H9 (cell line): ENCODE results near the gene ACCSL. TPM values are rescaled to one million over a fixed set of nuclear protein-coding genes. Genes with fewer than 3 reads are reported as not detected.

Experiments used
- DNase-seq: peaks from one replicate; pipeline ENCODE4 v3.0.0-alpha.2; 2017
- H2AFZ ChIP-seq: one replicate; pipeline ENCODE4 v1.6.1; 2013; ENCODE audit warnings: mild to moderate bottlenecking, low read length, control low read depth, moderate library complexity
- H2AK5ac ChIP-seq: 2 replicates; pipeline ENCODE4 v1.6.1; 2013; ENCODE audit warnings: low read length, control low read depth, mixed read lengths; ENCODE audit not compliant: insufficient read length
- H2BK120ac ChIP-seq: one replicate; pipeline ENCODE4 v1.6.1; 2013; ENCODE audit warnings: low read depth, mild to moderate bottlenecking, low read length, control low read depth, inconsistent platforms; ENCODE audit not compliant: poor library complexity, severe bottlenecking
- H2BK12ac ChIP-seq: 2 replicates; pipeline ENCODE4 v1.6.1; 2013; ENCODE audit warnings: low read length, control low read depth, mixed read lengths, low read depth; ENCODE audit not compliant: insufficient read length
- H2BK15ac ChIP-seq: 2 replicates; pipeline ENCODE4 v1.6.1; 2013; ENCODE audit warnings: low read depth, low read length, control low read depth
- H2BK20ac ChIP-seq: one replicate; pipeline ENCODE4 v1.6.1; 2013; ENCODE audit warnings: low read depth, mild to moderate bottlenecking, low read length, control low read depth, inconsistent platforms; ENCODE audit not compliant: poor library complexity, severe bottlenecking
- H2BK5ac ChIP-seq: 2 replicates; pipeline ENCODE4 v1.6.1; 2013; ENCODE audit warnings: low read length, control low read depth, mixed read lengths; ENCODE audit not compliant: insufficient read length
- H3K14ac ChIP-seq: 2 replicates; pipeline ENCODE4 v1.6.1; 2013; ENCODE audit warnings: low read length, control low read depth; ENCODE audit not compliant: insufficient read depth
- H3K18ac ChIP-seq: 2 replicates; pipeline ENCODE4 v1.6.1; 2013; ENCODE audit warnings: low read depth, mild to moderate bottlenecking, mixed read lengths, low read length, control low read depth; ENCODE audit not compliant: insufficient read length
- H3K23ac ChIP-seq: 2 replicates; pipeline ENCODE4 v1.6.1; 2013; ENCODE audit warnings: low read length, control low read depth, mixed read lengths, low read depth; ENCODE audit not compliant: insufficient read length
- H3K23me2 ChIP-seq: 2 replicates; pipeline ENCODE4 v1.6.1; 2013; ENCODE audit warnings: low read depth, mild to moderate bottlenecking, mixed read lengths, low read length, control low read depth; ENCODE audit not compliant: insufficient read length, poor library complexity, severe bottlenecking
- H3K27ac ChIP-seq: 2 replicates; pipeline ENCODE4 v1.5.1; 2013; ENCODE audit warnings: low read length, control low read depth, mixed read lengths, low read depth; ENCODE audit not compliant: insufficient read length
- H3K27me3 ChIP-seq: 2 replicates; pipeline ENCODE4 v1.6.1; 2013; ENCODE audit warnings: low read length, control low read depth, inconsistent platforms; ENCODE audit not compliant: insufficient read depth
- H3K4ac ChIP-seq: 2 replicates; pipeline ENCODE4 v1.6.1; 2013; ENCODE audit warnings: low read depth, mild to moderate bottlenecking, control low read depth, inconsistent platforms, low read length, moderate library complexity
- H3K4me1 ChIP-seq: 2 replicates; pipeline ENCODE4 v1.6.1; 2013; ENCODE audit warnings: low read length, control low read depth, inconsistent platforms; ENCODE audit not compliant: insufficient read depth
- H3K4me2 ChIP-seq: 2 replicates; pipeline ENCODE4 v1.6.1; 2013; ENCODE audit warnings: low read length, control low read depth, mixed read lengths; ENCODE audit not compliant: insufficient read length, insufficient read depth
- H3K56ac ChIP-seq: 2 replicates; pipeline ENCODE4 v1.6.1; 2013; ENCODE audit warnings: low read depth, mild to moderate bottlenecking, mixed read lengths, low read length, control low read depth; ENCODE audit not compliant: insufficient read length
- H3K79me1 ChIP-seq: 2 replicates; pipeline ENCODE4 v1.6.1; 2013; ENCODE audit warnings: low read depth, mild to moderate bottlenecking, moderate library complexity, low read length, control low read depth, inconsistent platforms; ENCODE audit not compliant: insufficient read depth, poor library complexity, severe bottlenecking
- H3K79me2 ChIP-seq: 2 replicates; pipeline ENCODE4 v1.6.1; 2013; ENCODE audit warnings: low read length, control low read depth, inconsistent platforms; ENCODE audit not compliant: insufficient read depth
- H3K9ac ChIP-seq: 2 replicates; pipeline ENCODE4 v1.6.1; 2013; ENCODE audit warnings: low read length, control low read depth, mixed read lengths; ENCODE audit not compliant: insufficient read length; ENCODE audit errors: extremely low read depth
- H3K9me3 ChIP-seq: one replicate; pipeline ENCODE4 v1.6.1; 2013; ENCODE audit warnings: low read depth, low read length, inconsistent platforms; ENCODE audit not compliant: control insufficient read depth
- H3T11ph ChIP-seq: one replicate; pipeline ENCODE4 v1.6.1; 2013; ENCODE audit warnings: mild to moderate bottlenecking, low read length, control low read depth, inconsistent platforms
- H4K20me1 ChIP-seq: one replicate; pipeline ENCODE4 v1.6.1; 2013; ENCODE audit not compliant: control insufficient read depth, insufficient read length, insufficient read depth
- H4K5ac ChIP-seq: 2 replicates; pipeline ENCODE4 v1.6.1; 2013; ENCODE audit warnings: low read depth, mild to moderate bottlenecking, mixed read lengths, low read length, control low read depth; ENCODE audit not compliant: insufficient read length
- H4K8ac ChIP-seq: replicated peaks from 2 replicates; pipeline ENCODE4 v1.6.1; 2013; ENCODE audit warnings: low read length, control low read depth, mixed read lengths, low read depth; ENCODE audit not compliant: insufficient read length
- H4K91ac ChIP-seq: 2 replicates; pipeline ENCODE4 v1.6.1; 2013; ENCODE audit warnings: low read depth, mild to moderate bottlenecking, moderate library complexity, mixed read lengths, low read length, control low read depth; ENCODE audit not compliant: insufficient read length
- H3K27ac Mint-ChIP-seq, 3 experiments: 2 replicates in 2 of 3; 3 replicates in 1 of 3; pipeline ENCODE4 v1.8.0; 2020 to 2021; ENCODE audit warnings: mixed read lengths in 3 of 3, mild to moderate bottlenecking in 1 of 3, moderate library complexity in 1 of 3
- H3K27me3 Mint-ChIP-seq: 2 replicates; pipeline ENCODE4 v1.8.0; 2021; ENCODE audit warnings: low read depth, mild to moderate bottlenecking, moderate library complexity, mixed read lengths
- H3K36me3 Mint-ChIP-seq, 3 experiments: 2 replicates in 2 of 3; 3 replicates in 1 of 3; pipeline ENCODE4 v1.8.0; 2020 to 2021; ENCODE audit warnings: low read depth in 3 of 3, mixed read lengths in 3 of 3; ENCODE audit not compliant: insufficient read depth in 1 of 3
- H3K4me1 Mint-ChIP-seq, 2 experiments: 2 replicates each; pipeline ENCODE4 v1.8.0; 2020; ENCODE audit warnings: mixed read lengths in 2 of 2
- H3K4me3 Mint-ChIP-seq, 2 experiments: 2 replicates in 1 of 2; 3 replicates in 1 of 2; pipeline ENCODE4 v1.8.0; 2020 to 2021; ENCODE audit warnings: mild to moderate bottlenecking in 2 of 2, mixed read lengths in 2 of 2, moderate library complexity in 1 of 2
- H3K9me3 Mint-ChIP-seq, 2 experiments: 2 replicates in 1 of 2; 3 replicates in 1 of 2; pipeline ENCODE4 v1.8.0; 2020; ENCODE audit warnings: mild to moderate bottlenecking in 2 of 2, mixed read lengths in 2 of 2, moderate library complexity in 1 of 2
- WGBS: extraction: QIAGEN DNeasy Blood & Tissue Kit; methylation state at CpG from one replicate; pipeline ENCODE4 v1.1.7; 2013; ENCODE audit warnings: missing lambda C conversion rate, low lambda C conversion rate, mixed read lengths; ENCODE audit not compliant: insufficient read length; ENCODE audit errors: extremely low coverage; 5-methylcytosine and 5-hydroxymethylcytosine counted together
- total RNA-seq: library from RNA; stranded (reverse); gene quantifications from 2 replicates; pipeline ENCODE4 v1.2.1, GENCODE V29; 2021
- TF ChIP-seq, protein P1 (sequence below): fragments of 200-600 bp; sonication (generic); conservative IDR thresholded peaks from 3 replicates; pipeline ENCODE4 v1.8.0; 2021; ENCODE audit warnings: antibody characterized with exemption, mild to moderate bottlenecking

Gene ACCSL
- total RNA-seq, 1 experiment from 2014 or later, result not detected

DNA sequence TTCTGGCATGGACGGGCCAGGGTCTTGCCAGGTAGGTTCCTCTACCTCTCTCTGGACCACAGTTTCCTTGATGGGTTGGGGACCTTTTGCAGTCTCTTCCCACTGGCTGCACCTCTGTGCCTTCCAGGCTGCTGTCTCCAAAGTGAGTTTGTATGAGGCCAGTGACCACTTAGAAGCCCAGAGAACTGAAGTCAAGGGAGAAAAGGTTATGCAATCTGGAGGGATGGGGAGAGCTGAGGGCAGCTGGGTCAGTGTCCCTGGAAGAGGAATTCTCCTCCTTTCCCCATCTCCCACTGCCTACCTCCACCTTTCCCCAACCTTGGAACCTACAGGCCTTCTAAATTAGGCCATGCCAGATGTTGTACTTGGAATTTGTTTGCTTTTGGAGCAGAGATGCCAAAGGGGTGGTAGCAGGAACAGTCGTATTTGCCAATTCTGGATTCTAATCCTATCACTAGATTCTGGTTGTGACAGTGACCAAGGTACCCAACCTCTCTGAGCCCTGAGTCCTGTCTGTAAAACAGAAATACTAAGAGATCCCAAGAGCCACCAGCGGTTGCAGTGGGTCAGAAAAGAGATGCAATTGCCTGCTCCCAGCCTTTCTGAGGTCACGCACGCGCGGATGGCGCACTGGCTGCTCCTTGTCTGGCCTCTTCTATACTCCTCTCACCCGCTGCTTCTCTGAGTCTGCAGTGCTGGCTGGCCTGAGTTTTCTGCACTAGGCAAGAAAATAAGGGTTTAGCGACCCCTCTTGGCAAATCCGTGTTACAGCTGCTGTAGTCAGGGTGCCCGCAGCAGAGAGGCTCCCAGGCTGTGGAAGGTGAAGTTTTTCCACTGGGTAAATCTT lies 10.7 kb upstream of the ACCSL start:
- Histone ChIP-seq H3K4me1 (no peaks in the 10 kb centered on the region), H4K91ac (no peak overlapping the region), H3K9ac (no peak overlapping the region), H2AFZ (no peak overlapping the region), H3K79me1 (no peaks in the 10 kb centered on the region), H3K9me3 (no peaks in the 10 kb centered on the region), H3K23me2 (no peaks in the 10 kb centered on the region), H3K27ac (no peak overlapping the region), H3K14ac (no peak overlapping the region), H3K23ac (no peak overlapping the region), H4K8ac (no peak overlapping the region), H3K4me2 (no peak overlapping the region), H2AK5ac (no peak overlapping the region), H2BK5ac (no peak overlapping the region), H2BK120ac (no peak overlapping the region), H3K18ac (no peak overlapping the region), H3K4ac (no peak overlapping the region), H3K79me2 (no peaks in the 10 kb centered on the region), H3T11ph (no peak overlapping the region), H3K56ac (no peak overlapping the region), H2BK20ac (peak overlapping the region; percentile 49), H2BK15ac (no peak overlapping the region), H2BK12ac (no peak overlapping the region), H3K27me3 (no peaks in the 10 kb centered on the region), H4K5ac (no peak overlapping the region), H4K20me1 (no peaks in the 10 kb centered on the region)
- Mint-ChIP-seq H3K4me1 (peaks cover 3 to 10% of the 10 kb centered on the region in 2 experiments; a peak in 3 of 4 replicates), H3K27ac (no peak overlapping the region), H3K27me3 (peaks cover 12% of the 10 kb centered on the region), H3K36me3 (peaks cover 0 to 3% (median 0%) of the 10 kb centered on the region in 3 experiments; a peak in 1 of 7 replicates), H3K4me3 (no peak overlapping the region), H3K9me3 (peaks cover 6 to 7% of the 10 kb centered on the region in 2 experiments; a peak in 4 of 5 replicates)
- WGBS, result no CpG with 5 or more reads among the region's 12 CpGs
- DNase-seq, result peak; percentile 87
- TF ChIP-seq, protein P1, sequence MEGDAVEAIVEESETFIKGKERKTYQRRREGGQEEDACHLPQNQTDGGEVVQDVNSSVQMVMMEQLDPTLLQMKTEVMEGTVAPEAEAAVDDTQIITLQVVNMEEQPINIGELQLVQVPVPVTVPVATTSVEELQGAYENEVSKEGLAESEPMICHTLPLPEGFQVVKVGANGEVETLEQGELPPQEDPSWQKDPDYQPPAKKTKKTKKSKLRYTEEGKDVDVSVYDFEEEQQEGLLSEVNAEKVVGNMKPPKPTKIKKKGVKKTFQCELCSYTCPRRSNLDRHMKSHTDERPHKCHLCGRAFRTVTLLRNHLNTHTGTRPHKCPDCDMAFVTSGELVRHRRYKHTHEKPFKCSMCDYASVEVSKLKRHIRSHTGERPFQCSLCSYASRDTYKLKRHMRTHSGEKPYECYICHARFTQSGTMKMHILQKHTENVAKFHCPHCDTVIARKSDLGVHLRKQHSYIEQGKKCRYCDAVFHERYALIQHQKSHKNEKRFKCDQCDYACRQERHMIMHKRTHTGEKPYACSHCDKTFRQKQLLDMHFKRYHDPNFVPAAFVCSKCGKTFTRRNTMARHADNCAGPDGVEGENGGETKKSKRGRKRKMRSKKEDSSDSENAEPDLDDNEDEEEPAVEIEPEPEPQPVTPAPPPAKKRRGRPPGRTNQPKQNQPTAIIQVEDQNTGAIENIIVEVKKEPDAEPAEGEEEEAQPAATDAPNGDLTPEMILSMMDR, result peak; percentile 91
